SK-N-MC (cell line): Measurements from ENCODE around the gene KDM7A.

Source experiments
- EZH2 ChIP-seq: fragments of 200-600 bp; sonication (generic); IDR thresholded peaks from one replicate; pipeline ENCODE4 v1.6.1; 2017; ENCODE audit warnings: antibody characterized with exemption
- POLR2AphosphoS5 ChIP-seq: IDR thresholded peaks from 2 replicates; pipeline ENCODE4 v1.6.1; 2012; ENCODE audit warnings: mild to moderate bottlenecking, low read depth, low read length, borderline replicate concordance

- no peak for TF ChIP-seq EZH2
- TF ChIP-seq POLR2AphosphoS5: no peak
Measured at GRCh38 chr7:140047197-140047596, 129.6 kb downstream of the KDM7A start.
